HUES48 (cell line): ENCODE data around the gene SMC1B.

ENCODE experiments used
- H3K27ac ChIP-seq: one replicate; pipeline ENCODE4 v1.7.0; 2013; ENCODE audit warnings: low read depth, low read length, inconsistent platforms
- H3K27me3 ChIP-seq: 2 replicates; pipeline ENCODE4 v1.6.1; 2013; ENCODE audit warnings: mild to moderate bottlenecking, low read length; ENCODE audit not compliant: control insufficient read depth, insufficient read depth
- H3K36me3 ChIP-seq: 2 replicates; pipeline ENCODE4 v1.6.1; 2013; ENCODE audit warnings: low read length; ENCODE audit not compliant: control insufficient read depth, insufficient read depth
- H3K4me1 ChIP-seq: 2 replicates; pipeline ENCODE4 v1.6.1; 2013; ENCODE audit warnings: mild to moderate bottlenecking, low read length; ENCODE audit not compliant: control insufficient read depth, insufficient read depth
- H3K4me3 ChIP-seq: 2 replicates; pipeline ENCODE4 v1.5.1; 2013; ENCODE audit warnings: mild to moderate bottlenecking, low read depth, low read length
- H3K9ac ChIP-seq: 2 replicates; pipeline ENCODE4 v1.6.1; 2013; ENCODE audit warnings: mild to moderate bottlenecking, low read depth, low read length, moderate library complexity
- H3K9me3 ChIP-seq: 2 replicates; pipeline ENCODE4 v1.6.1; 2013; ENCODE audit warnings: low read length; ENCODE audit not compliant: control insufficient read depth, insufficient read depth

The SMC1B gene

DNA sequence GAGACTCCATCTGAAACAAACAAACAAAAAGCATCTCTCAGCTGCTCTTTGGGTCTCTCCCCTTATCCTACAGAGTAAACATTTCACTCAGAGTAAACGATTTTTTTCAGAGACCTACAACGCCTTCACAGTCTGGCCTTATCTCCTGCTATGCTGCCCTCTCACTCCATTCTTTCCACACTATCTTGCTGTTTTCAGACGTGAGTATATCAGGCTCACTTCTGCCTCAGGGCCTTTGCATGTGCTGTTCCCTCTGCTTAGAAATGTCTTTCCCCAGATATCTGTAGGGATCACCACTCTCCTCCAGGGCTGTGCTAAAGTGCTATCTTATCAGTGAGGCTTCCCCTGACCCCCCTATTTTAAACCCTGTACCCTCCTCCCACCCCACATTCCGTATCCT is 6.6 kb upstream of the SMC1B start:
- Histone ChIP-seq H3K9me3 (no peaks in the 10 kb centered on the region), H3K4me1 (no peaks in the 10 kb centered on the region), H3K4me3 (no peak overlapping the region), H3K36me3 (no peaks in the 10 kb centered on the region), H3K27me3 (no peaks in the 10 kb centered on the region), H3K9ac (no peak overlapping the region), H3K27ac (no peak overlapping the region)

DNA sequence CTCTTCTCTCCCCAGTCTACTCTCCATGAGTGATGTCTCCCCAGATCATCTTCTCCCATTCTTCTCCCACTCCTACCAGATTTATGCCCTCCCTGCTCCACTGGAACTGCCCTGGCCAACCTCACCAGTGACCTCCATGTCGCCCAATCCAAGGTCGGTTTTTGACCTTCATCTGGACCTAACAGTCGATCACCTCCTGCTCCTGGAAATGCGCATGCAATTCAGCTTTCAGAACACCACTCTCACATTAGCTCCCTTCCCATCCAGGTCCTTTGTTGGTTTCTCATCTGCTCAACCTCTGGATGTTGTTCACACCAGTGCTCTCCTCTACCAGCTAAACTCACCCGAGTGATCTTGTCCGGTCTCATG is 5.4 kb upstream of the SMC1B start:
- Histone ChIP-seq H3K27ac (no peak overlapping the region), H3K36me3 (no peaks in the 10 kb centered on the region), H3K9ac (no peak overlapping the region), H3K27me3 (peaks cover 13% of the 10 kb centered on the region), H3K9me3 (no peaks in the 10 kb centered on the region), H3K4me3 (no peak overlapping the region), H3K4me1 (no peaks in the 10 kb centered on the region)

DNA sequence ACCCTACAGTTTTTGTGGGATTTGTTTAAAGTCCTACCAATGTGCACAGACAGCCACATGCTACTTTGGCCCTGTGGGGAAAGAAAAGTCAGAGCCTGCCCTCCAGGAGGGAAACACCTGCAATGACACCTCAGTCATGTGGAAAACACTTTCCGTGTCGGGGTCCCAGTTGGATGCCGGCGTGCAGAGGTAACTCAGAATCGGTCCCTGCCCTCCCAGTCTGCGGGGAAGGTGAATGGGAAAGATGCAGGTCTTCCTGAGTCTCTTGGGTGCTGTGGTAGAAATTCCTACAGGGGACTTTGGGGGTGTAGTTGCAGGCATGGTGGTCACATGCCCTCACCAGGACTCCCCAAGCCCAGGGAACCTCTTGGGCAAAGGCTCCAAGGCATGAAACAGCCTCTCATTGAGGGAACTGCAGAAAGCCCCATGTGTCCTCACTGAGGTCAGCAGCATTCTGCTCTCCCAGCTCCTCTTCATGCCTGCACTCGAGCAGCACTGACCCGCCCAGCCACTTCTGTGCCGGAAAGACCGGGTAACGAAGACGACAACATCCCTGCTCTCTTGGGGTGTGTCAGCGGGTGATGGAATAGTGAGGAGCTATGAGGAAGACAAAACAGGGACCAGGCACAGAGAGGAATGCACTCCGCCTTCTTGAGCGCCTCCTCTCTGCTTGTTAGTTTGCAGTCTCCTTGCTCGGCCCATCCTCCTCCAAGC is 4.8 kb upstream of the SMC1B start:
- Histone ChIP-seq H3K27me3 (peaks cover 17% of the 10 kb centered on the region), H3K9ac (no peak overlapping the region), H3K36me3 (no peaks in the 10 kb centered on the region), H3K4me1 (no peaks in the 10 kb centered on the region), H3K27ac (no peak overlapping the region), H3K9me3 (peaks cover under 1% of the 10 kb centered on the region; the same call in 1 of the 2 replicates), H3K4me3 (no peak overlapping the region)

DNA sequence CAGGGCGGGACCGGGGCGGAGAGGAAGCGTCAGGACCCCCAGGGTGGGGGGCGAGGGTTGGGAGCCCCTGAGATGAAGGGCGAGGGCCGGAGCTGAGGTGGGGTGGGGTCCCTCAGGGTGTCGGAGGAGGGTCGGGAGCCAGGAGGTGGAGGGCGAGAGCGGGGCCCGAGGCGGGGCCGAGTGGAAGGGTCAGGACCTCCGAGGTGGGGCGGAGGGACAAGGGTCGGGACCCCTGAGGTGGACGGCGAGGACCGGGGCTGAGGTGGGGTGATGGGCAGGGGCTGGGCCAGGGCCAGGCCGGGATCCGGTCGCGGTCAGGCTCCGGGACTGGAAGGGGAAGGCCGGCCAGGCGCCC is 409 bp downstream of the SMC1B start:
- no peaks in the 10 kb centered on the region for H3K4me1 ChIP-seq
- no peak overlapping the region for H3K9ac ChIP-seq
- no peaks in the 10 kb centered on the region for H3K36me3 ChIP-seq
- no peak overlapping the region for H3K4me3 ChIP-seq
- H3K9me3 ChIP-seq = peaks cover 7% of the 10 kb centered on the region
- H3K27ac ChIP-seq = no peak overlapping the region
- peaks cover 25% of the 10 kb centered on the region for H3K27me3 ChIP-seq

DNA sequence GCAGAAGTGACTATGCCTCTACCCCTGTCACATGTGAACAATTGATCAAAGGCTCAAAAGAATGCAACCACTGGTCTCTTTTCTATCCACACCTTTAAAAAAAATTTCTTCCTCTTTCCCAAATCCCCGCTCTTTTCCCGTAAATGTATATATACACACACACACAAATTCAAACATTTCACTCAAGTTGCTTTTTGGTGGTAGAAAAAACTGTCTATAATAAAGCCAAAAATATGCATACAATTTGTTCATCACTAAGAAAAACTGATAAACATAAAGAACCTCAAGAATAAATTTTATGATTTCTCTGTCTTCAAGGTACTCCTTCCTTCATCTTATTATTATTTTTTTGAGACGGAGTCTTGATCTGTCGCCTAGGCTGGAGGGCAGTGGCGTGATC is 5.6 kb downstream of the SMC1B start:
- Histone ChIP-seq H3K4me1 (no peaks in the 10 kb centered on the region), H3K27ac (no peak overlapping the region), H3K4me3 (no peak overlapping the region), H3K9me3 (peaks cover 3% of the 10 kb centered on the region), H3K36me3 (no peaks in the 10 kb centered on the region), H3K27me3 (peaks cover 4% of the 10 kb centered on the region), H3K9ac (no peak overlapping the region)

DNA sequence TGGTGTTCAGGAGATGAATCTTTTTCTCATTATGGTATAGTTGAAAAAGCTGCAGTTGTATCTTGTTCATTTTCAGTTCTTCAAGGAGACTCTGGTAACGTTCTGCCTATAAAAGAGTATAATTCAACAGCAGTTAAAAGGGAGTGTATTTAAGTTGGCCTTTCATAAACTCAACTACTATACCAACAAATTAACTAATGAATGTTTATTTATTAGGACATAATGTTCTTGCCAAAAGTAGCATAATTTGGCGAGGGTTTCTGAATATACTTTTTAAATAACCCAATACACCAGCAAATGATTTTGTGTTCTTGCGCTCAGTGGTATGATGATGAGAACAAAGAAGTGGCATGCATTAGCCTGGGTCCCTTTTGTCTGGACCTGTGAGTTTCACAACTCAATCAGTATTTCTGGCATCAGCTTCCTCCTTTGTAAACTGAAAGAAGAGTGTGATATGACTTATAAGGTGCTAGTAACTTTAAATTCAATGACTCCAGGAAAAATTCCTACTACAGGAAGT is 10.9 kb downstream of the SMC1B start:
- Histone ChIP-seq H3K4me1 (no peaks in the 10 kb centered on the region), H3K9ac (no peak overlapping the region), H3K4me3 (no peak overlapping the region), H3K9me3 (peaks cover 2% of the 10 kb centered on the region; the same call in 1 of the 2 replicates), H3K27me3 (no peaks in the 10 kb centered on the region), H3K36me3 (no peaks in the 10 kb centered on the region), H3K27ac (no peak overlapping the region)

DNA sequence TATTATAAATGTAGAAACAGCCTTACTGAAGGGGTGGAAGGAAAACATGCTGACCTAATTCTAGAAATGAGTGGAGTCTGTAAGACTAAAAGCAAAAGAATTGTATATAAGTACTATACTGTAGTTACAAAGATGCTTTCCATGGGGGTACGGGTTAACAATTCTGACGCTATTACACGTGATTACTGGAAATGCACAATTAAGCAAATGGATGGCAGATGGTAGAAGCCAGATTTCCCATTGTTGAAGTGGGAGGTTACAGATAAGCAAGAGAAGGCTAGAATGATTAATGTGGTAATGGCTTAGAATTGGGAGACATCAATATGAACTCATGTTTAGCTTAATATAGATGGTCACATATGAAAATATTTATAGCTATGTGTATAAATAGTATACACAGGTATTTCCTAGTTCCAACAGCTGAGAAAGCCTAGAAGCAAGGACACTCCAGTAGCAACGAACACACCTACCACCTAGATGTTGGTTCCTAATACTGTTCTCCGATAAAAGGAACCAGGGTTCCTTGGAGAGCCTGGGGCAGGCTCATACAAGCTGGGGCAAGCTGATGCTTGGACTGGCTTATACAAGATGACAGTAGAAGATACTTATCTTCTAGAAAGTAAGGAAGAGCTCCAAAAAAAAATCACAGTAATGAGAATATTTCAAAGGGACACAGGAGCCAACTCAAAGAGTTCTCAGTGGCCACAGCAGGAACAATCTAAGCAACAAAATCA is 13.5 kb downstream of the SMC1B start:
- Histone ChIP-seq H3K9me3 (peaks cover 2% of the 10 kb centered on the region; the same call in 1 of the 2 replicates), H3K36me3 (no peaks in the 10 kb centered on the region), H3K27me3 (no peaks in the 10 kb centered on the region), H3K9ac (no peak overlapping the region), H3K4me1 (no peaks in the 10 kb centered on the region), H3K4me3 (no peak overlapping the region), H3K27ac (no peak overlapping the region)

DNA sequence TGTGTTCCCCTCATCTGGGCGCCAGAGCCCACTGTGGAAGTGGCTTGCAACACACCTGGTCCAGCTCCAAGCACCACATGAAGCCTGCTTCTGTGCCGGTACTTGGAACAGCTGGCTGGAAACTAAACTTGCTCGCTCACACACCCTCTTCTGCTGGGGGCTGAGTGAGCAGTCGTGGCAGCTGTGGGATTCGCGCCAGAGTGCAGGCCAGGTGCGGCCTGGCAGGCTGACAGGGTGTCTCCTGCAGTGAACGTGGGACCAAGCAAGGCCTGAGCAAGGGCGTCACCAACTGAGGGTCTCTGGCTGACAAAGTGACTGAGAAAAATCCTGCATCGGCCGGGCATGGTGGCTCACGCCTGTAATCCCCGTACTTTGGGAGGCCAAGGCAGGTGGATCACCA is 15.2 kb downstream of the SMC1B start:
- no peak overlapping the region for H3K27ac ChIP-seq

DNA sequence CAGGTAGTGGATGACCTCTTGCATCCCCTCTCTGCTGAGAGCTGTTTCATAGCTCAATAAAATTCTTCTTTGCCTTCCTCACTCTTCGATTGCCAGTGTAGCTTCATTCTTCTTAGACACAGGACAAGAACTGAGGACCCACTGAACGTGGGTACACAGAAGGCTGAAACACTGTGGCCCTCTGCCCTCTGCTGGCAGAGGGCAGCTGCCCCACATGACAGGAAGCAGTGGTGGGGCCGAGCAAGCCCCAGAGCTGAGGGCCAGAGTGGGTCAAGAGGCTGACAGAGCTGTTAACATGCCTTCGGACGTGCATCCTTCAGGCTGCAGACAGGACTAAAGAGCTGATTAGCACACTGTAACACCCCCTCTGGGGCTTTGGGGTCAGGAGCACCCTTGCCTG is 15.6 kb downstream of the SMC1B start:
- Histone ChIP-seq H3K36me3 (no peaks in the 10 kb centered on the region), H3K9me3 (peaks cover 2% of the 10 kb centered on the region; the same call in 1 of the 2 replicates), H3K27me3 (no peaks in the 10 kb centered on the region), H3K4me3 (no peak overlapping the region), H3K9ac (no peak overlapping the region), H3K4me1 (no peaks in the 10 kb centered on the region), H3K27ac (no peak overlapping the region)

More for the DNA sequence above, 15.2 kb downstream of the SMC1B start:
- Histone ChIP-seq H3K27me3 (no peaks in the 10 kb centered on the region), H3K4me3 (no peak overlapping the region), H3K9ac (no peak overlapping the region), H3K4me1 (no peaks in the 10 kb centered on the region), H3K36me3 (no peaks in the 10 kb centered on the region), H3K9me3 (peaks cover 2% of the 10 kb centered on the region; the same call in 1 of the 2 replicates)

DNA sequence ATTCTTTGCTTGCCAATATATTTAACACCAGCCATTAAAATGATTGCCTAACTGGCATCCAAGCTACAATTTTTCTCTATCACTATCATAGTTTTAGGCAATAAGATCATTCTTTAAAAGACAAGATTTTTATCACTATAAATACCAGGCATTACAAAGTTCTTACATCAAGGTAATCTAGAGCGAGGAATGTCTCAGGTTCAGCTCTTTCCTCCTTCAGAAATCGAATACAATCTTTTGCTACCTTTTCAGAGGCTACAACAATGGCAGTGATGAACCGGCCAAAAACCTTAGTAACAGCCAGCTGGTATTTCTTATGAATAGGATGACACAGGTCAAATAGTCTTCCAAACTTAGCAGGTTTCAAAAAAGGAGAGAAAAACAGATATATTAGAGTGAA is 23.9 kb downstream of the SMC1B start:
- H3K27ac ChIP-seq = no peak overlapping the region
- no peaks in the 10 kb centered on the region for H3K4me1 ChIP-seq
- no peak overlapping the region for H3K4me3 ChIP-seq
- H3K9me3 ChIP-seq = no peaks in the 10 kb centered on the region
- H3K27me3 ChIP-seq = no peaks in the 10 kb centered on the region
- H3K9ac ChIP-seq = no peak overlapping the region
- no peaks in the 10 kb centered on the region for H3K36me3 ChIP-seq

DNA sequence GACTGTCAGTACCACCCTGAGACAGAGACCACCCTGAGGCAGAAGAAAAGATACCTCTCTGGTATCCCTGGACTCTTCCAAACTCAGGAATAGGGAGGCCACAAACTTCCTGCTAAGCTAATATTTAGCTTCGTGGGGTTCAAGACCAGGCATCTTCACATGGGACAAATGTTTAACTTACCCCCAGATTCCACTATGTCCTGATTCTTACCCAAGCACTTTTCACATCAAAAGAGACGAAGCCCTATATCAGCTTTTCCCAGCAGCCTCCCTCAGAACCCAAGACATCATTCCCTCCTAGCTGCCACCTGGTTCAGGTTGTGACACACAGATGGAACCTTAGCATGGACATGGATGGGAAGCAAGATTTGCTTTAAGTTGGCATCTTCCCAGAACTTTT is 32.1 kb downstream of the SMC1B start:
- H3K27me3 ChIP-seq = no peaks in the 10 kb centered on the region
- no peaks in the 10 kb centered on the region for H3K4me1 ChIP-seq
- no peak overlapping the region for H3K4me3 ChIP-seq
- no peak overlapping the region for H3K9ac ChIP-seq
- no peak overlapping the region for H3K27ac ChIP-seq
- H3K9me3 ChIP-seq = no peaks in the 10 kb centered on the region
- no peaks in the 10 kb centered on the region for H3K36me3 ChIP-seq
